CD4-positive, alpha-beta T cell treated with Interleukin-2 at 100 ng/mL for 4 hours (primary cell): ENCODE data around the gene RNF148.
"Not testable (repeated sequence)": the region's sequence is repeated elsewhere in the genome, so short reads cannot be mapped to it uniquely, and the experiment has no call there.

Experiments
- DNase-seq: peaks from one replicate; pipeline ENCODE4 v3.0.0-alpha.2; 2020; ENCODE audit warnings: low spot score

Gene RNF148

DNA sequence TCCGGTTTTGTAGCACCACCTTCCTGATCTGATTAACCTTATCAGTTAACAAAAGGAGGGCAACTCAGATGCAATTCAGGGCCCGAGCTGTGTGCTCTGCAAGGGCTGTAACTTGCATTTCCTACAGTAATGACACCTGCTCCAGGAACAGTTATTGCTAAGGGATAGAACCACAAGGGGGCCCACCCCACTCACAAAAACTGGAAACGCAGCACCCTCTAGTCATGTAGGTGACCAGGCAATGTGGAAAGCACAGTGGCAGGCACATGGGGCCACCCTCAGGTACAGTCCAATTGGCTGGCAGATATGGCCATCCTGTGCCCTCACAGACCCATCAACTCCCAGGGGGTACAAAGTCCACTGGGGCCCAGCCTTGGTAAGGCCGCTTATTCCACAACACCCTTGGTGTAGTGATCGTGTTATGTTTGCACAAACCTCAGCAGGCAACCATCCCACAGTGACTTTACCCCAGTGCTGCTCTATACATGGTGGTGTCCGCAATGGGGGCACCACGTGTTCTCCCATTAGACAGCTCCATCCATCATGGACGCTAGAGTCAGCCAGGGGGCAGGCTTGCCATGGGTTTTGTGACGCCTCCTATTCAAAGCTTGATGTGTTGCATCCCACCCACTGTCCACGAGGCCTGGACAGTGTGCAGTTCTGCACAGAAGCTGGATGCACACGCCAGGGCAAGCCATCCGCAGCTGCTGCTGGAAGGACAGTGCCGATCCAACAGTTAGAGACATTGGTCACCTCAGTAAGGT, 13.2 kb downstream of the RNF148 start:
- no peak for DNase-seq

DNA sequence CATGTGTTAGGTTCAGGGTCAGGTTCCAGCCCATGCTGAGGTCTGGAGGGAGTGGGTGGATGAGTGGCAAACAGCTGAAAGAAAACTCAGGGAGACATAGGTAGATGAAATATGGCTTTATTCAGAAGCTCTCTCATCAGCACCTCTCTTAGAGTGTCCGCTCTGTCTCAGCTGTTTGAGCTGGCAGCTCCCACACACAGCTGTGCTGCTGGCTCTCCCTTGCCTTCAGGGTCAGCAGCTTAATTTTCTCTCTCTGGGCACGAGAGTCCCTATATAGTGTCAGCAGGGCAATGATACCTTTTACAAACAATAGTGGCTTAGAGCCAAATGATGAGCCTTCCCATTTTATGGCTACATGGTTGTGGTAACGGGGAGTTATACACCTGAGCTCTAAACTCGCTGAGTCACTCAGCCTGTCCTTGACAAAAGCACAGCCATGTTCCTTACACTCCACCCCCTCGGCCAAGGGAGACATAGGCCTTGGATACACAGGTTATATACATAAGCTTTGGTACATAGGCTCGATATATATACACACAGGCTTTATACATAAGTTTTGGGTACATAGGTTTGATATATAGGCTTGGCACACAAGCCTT, 14.2 kb downstream of the RNF148 start:
- DNase-seq = no peak

DNA sequence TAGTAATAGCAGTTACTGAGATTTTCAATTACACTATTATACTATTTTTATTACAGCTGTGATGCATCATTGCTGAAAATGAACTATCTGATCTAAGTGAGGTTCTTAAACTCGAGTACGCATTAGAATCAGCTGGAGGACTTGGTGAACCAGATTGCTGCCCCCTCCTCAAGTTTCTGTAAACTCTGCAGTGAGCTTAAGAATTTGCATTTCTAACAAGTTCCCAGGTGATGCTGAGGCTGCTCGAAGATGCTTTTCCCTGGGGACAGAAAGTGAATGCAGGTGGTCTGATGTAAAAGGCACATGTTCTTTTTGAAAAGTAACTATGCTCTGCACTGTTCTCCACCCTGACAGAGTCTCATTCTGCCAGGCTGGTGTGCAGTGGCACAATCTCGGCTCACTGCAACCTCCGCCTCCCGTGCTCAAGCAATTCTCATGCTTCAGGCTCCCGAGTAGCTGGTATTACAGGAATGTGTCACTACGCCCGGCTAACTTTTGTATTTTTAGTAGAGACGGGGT, 16.3 kb downstream of the RNF148 start:
- DNase-seq = no peak

DNA sequence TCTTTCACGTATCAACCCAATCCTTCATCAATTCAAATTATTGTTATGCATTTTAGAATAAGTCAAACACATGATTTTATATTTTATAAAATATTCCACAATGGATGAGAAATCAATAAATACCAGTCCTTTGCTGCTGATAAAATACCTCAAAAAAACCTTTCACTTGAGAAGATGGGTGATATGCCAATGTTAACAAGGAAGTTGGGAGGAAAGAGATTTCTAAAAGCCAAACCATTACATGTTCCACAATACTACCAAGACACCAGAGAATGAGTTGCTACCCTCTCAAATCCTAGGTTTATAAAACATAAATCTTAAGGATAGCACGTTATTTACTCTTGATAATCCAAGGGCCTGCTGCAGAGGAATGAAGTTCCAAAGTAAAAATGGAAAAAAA, 18.2 kb downstream of the RNF148 start:
- no peak for DNase-seq

DNA sequence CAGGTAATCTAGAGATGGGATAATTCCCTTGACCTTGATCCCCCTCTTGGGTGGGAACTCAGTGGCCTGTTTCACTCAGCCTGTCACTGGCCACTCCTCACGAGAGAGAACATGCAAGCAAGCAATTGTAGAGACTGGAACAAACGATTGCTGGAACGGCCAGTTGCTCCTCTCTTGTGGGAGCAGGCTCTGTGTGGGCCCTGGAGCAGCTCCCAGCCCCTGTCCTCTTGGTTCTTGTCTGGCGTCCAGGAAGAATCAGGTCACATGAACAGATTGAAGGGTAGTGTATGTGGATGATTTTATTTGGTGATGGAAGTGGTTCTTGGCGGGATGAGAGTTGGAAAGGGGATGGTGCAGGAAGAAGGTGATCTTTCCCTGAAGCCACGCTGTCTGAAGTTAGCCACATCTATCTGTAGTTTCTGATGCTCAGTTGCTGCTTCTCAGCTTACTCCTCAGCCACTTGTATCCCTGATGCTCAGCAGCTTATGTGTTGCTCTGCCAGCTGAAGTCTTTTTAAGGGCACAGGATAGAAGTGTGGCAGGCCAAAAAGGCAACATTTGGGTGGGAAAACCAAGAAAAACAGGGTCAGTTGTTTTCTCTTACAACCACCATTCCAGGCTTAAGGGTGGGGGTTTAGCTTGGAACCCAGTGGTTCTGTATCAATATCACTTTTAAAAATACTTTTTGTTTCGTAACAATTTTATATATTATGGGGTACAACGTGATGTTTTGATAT, 19.7 kb downstream of the RNF148 start:
- DNase-seq = no peak

DNA sequence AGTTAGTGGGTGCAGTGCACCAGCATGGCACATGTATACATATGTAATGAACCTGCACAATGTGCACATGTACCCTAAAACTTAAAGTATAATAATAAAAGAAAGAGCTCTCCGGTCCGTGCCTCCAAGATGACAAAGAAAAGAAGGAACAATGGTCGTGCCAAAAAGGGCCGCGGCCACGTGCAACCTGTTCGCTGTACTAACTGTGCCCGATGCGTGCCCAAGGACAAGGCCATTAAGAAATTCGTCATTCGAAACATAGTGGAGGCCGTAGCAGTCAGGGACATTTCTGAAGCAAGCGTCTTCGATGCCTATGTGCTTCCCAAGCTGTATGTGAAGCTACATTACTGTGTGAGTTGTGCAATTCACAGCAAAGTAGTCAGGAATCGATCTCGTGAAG, 21.5 kb downstream of the RNF148 start:
- DNase-seq = not testable (repeated sequence)

DNA sequence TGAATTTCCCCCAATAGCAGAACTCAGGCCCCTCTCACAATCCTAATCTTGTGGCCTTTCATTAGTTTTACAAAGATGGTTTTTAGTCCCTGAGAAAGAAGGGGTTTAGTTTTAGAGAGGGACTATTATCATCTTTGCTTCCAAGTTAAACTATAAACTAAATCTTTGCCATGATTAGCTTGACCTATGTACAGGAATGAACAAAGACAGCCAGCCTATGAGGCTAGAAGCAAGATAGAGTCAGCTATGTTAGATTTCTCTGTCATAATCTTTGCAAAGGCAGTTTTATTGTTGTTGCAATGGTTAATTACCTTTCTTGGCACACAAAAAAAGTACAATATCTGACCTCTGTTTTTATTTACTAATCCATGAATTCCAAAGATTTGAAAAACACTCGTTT, 22.9 kb downstream of the RNF148 start:
- no peak for DNase-seq

DNA sequence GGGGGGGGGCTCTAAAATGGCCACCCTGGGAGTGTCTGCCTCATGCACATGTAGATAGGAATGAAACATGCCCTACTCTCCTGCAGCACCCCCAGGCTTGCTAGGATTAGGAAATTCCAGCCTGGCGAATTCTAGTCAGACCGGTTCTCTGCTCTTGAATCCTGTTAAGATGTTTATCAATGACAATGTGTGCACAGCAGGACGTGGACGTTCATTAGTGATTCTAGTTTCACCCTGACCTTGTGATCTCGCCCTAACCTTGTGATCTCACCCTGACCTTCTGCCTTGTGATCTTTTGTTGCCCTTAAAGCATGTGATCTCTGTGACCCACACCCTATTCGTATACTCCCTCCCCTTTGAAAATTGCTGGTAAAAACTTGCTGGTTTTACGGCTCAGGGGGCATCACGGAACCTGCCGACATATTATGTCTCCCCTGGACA, 23.4 kb downstream of the RNF148 start:
- DNase-seq = not testable (repeated sequence)

DNA sequence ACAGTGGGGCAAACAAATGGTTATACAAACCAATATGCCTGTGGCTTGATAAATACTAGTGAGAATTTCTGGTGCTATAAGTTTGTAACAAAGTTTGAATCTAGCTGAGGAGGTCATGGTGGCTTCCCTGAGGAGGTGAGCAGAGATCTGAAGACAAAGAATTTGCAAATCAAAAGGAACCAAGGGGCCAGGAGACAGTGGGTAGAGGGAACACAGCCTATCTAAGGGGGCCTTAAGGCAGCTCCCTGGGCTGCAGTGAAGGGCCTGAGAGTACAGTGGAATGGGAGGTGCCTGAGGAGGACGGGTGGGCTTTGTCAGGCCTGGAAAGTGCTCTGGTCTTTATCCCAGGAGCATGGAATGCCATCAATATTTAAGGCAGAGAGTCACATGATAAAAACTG, 25.6 kb downstream of the RNF148 start:
- DNase-seq = no peak

DNA sequence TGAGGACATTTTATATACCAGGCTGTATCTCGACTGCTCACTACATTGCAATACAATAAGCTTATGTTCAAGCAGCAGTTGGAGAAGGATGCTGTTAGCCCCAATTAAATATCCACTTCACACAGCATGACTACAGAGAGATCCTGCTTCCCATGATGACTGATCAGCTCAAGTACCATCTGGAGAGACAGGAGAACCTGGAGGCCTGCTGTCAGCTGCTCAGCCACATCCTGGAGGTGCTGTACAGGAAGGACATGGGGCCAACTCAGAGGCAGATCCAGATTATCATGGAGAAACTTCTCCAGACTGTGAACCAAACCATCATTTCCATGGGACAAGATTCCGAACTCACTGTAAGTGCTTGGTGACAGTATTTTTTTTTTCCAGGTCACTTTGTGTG, 26.3 kb downstream of the RNF148 start:
- DNase-seq = no peak

DNA sequence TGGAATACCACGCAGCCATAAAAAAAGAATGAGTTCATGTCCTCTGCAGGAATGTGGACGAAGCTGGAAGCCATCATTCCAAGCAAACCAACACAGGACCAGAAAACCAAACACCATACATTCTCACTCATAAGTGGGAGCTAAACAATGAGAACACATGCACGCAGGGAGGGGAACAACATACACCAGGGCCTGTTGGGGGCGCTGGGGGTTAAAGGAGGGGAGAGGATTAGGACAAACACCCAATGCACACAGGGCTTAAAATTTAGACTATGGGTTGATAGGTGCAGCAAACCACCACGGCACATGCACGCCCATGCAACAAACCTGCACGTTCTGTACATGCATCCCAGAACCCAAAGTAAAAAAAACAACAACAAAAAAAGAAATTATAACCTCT, 27.1 kb downstream of the RNF148 start:
- DNase-seq = no peak

DNA sequence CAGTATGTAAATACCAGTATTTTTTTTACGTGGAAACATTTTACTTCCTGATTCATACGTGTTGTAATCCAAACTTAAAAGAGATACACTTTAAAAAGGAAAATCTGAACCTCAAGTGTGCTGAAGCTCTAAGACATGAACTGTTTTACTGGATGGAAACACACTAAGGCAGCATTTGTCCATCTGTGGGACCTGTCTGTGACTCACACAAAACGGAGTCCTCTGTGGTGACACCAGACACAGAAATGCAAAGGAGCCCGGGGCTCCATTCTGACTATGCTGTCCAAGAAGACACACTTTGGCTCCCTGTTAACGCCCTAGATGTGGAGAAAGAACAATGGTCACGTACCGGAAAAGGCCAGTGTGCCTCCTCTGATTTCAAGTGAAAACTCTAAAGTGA, 27.7 kb downstream of the RNF148 start:
- DNase-seq = no peak

DNA sequence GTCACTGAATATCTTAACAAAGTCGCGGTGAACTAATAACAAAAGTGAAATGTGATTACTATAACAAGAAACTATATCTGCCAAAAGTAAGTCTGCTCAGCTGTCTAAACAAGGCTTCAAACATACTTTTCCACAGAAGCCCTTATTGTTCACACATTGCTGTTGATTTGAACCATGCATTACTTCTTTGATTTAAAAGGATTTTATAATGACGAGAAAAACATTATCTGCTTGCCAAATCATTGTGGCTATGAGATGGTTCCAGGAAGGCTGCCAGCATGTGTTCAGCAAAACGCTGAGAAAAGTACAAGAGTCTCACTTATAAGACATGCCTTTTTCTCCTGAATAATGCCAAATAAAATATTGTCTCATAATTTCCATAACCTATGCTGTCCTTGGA, 28.2 kb downstream of the RNF148 start:
- no peak for DNase-seq

DNA sequence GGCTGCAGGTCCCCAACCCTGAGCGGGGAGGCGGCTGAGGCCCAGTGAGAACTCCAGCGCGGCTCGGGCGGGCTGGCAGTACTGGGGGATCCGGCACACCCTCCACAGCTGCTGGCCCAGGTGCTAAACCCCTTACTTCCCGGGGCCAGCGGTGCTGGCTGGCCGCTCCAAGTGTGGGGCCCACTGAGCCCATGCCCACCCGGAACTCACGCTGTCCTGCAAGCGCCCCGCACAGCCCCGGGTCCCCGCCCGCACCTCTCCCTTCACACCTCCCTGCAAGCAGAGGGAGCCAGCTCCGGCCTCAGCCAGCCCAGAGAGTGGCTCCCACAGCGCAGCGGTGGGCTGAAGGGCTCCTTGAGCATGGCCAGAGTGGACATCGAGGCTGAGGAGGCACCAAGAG, 28.8 kb downstream of the RNF148 start:
- no peak for DNase-seq

DNA sequence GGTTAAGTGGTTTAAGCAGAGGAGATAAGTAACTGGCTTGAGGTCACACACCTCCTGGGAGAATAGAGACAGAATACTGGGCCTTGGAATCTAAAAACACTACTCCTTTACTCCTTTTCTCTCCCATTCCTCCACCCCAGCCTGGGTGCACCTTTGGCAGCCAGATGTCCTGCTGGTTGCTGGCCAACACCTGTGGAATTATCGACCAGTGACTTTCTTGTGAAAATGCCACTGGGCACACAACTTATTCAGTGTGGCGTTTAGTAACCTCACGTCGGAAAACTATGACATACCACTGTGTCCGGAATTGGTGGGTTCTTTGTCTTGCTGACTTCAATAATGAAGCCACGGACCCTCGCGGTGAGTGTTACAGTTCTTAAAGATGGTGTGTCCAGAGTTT, 30.2 kb downstream of the RNF148 start:
- no peak for DNase-seq

DNA sequence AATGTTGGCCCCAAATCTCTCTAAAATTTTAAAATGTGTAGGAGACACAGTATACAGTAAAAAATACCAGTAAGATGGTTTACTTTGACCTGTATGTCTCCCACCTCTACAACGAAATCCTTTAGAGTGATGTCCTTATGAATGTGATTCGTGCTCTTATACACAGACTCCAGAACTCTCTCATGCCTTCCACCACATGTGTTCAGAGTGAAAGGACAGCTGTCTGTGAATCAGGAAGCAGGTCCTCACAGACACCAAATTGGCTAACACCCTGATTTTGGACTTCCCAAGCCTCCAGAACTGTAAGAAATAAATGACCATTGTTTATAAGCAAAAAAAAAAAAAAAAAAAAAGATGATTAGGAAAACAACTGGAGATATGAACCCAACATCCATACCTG, 39.0 kb downstream of the RNF148 start:
- DNase-seq = no peak

DNA sequence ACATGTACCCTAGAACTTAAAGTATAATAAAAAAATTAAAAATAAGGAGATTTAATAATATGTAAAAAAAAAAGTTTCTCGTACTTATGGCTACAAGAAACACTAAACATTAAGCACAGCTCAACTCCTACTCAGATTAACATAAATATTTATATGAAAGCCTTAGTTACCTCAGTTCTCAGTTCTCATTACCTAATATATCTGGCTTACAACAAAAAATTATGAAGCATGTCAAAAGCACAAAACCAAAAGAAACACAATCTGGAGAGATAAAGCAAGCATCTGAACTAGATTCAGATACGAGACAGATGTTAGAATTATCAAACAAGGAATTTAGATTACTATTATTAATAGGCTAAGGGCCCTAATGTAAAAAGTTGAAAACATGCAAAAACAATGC, 43.9 kb downstream of the RNF148 start:
- no peak for DNase-seq

DNA sequence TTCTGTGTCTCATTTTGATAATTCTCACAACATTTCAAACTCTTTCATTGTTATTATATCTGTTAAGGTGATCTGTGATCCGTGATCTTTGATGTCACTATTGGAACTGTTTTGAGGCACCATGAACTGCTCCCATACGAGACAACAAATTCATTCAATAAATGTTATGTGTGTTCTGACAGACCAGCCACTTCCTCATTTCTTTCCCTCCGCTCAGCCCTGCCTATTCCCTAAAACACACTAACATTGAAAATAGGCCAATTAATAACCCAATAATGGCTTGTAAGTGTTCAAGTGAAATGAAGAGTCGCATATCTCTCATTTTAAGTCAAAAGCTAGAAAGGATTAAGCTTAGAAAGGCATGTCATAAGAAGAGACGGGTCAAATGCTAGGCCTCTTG, 49.0 kb downstream of the RNF148 start:
- no peak for DNase-seq

DNA sequence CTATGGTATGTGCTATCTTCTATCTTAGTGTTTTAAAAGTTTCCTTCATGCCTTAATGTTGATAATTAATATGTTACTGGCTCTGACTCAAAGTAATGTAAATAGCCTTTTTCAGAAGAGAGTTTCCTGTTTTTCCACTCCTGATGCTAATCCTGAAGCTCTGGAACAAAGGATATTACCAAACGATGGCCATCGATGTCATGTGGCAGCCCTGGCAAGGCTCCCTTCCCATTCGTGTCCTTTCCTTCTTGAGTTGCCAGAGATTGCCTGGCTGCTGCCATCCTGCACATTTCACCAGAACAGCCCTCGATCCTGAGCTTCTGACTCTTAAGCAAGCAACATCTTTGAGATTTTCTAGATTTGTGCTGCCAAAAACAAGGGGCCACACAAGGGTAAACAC, 49.8 kb downstream of the RNF148 start:
- no peak for DNase-seq
